Mucosa of rectum (tissue), 2 donors: ENCODE measurements around the gene HS2ST1.
"Not testable (repeated sequence)": the region's sequence is repeated elsewhere in the genome, so short reads cannot be mapped to it uniquely, and the experiment has no call there.

Experiments
- H3K27ac ChIP-seq, 2 donors: one replicate each; pipeline ENCODE4 v1.7.0; 2013; ENCODE audit warnings: inconsistent platforms in 2 of 2, low read depth in 2 of 2, low read length in 2 of 2
- H3K27me3 ChIP-seq, 2 donors: one replicate each; pipeline ENCODE4 v1.7.0; 2013; ENCODE audit warnings: low read length in 2 of 2; ENCODE audit not compliant: control insufficient read depth in 2 of 2, insufficient read depth in 2 of 2
- H3K36me3 ChIP-seq, 2 donors: one replicate each; pipeline ENCODE4 v1.7.0; 2013; ENCODE audit warnings: low read length in 2 of 2; ENCODE audit not compliant: control insufficient read depth in 2 of 2, insufficient read depth in 2 of 2
- H3K4me1 ChIP-seq, 2 donors: one replicate each; pipeline ENCODE4 v1.7.0; 2013; ENCODE audit warnings: low read length in 2 of 2, mild to moderate bottlenecking in 1 of 2; ENCODE audit not compliant: control insufficient read depth in 2 of 2, insufficient read depth in 2 of 2
- H3K4me3 ChIP-seq, 2 donors: one replicate each; pipeline ENCODE4 v1.7.0; 2013; ENCODE audit warnings: low read length in 2 of 2
- H3K9ac ChIP-seq, 2 donors: one replicate each; pipeline ENCODE4 v1.7.0; 2013; ENCODE audit warnings: low read length in 2 of 2, low read depth in 1 of 2, mild to moderate bottlenecking in 1 of 2
- H3K9me3 ChIP-seq, 2 donors: one replicate each; pipeline ENCODE4 v1.7.0; 2013; ENCODE audit warnings: low read length in 2 of 2; ENCODE audit not compliant: control insufficient read depth in 2 of 2
- donor health status: healthy.
- donor health status: Normal muscosa, but diverticular disease.

HS2ST1 gene

DNA sequence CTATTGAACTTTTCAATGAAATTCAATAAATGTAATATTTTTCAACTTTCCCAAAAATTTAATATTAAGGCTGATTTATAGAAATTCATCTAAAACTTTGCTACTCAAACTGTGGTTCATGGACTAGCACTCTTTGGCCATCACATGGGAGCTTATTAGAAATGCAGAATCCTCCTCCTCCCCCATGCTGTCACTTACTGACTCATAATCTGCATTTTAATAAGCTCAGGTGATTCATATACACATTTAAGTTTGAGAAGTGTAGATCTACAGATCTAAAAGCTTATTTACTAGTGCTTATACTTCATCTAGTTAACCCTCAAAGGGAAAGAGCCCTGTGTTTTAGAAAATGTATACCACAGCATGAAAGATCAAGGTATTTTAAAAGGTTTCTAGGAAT lies 84.3 kb downstream of the HS2ST1 start:
- no peak overlapping the region for H3K27ac ChIP-seq
- H3K4me1 ChIP-seq: peaks cover 0 to 3% of the 10 kb centered on the region in 2 donors
- H3K4me3 ChIP-seq: no peak overlapping the region
- H3K9me3 ChIP-seq: no peaks in the 10 kb centered on the region
- H3K9ac ChIP-seq: no peak overlapping the region
- no peaks in the 10 kb centered on the region for H3K27me3 ChIP-seq
- no peaks in the 10 kb centered on the region for H3K36me3 ChIP-seq

DNA sequence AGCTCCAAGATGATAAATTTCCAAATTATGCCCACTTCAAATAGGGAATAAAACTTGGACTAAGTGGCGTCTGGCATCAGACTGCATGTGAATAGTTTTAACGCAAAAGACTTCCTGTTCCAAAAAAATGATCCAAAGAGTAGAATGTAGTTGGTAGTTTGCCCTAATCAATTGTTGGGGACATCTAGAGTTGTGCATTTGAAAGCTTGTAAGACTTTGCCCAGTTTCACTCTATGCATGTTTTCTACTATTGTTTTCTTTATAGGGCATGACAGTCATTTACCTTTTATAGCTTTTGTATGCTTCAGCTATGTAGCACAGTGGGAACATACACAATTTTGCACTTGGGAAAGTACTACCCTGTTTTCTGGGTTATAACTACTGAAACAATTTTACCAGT lies 86.0 kb downstream of the HS2ST1 start:
- Histone ChIP-seq H3K9me3 (no peaks in the 10 kb centered on the region), H3K4me1 (no peaks in the 10 kb centered on the region), H3K27me3 (no peaks in the 10 kb centered on the region), H3K9ac (no peak overlapping the region), H3K27ac (no peak overlapping the region), H3K36me3 (no peaks in the 10 kb centered on the region), H3K4me3 (no peak overlapping the region)

DNA sequence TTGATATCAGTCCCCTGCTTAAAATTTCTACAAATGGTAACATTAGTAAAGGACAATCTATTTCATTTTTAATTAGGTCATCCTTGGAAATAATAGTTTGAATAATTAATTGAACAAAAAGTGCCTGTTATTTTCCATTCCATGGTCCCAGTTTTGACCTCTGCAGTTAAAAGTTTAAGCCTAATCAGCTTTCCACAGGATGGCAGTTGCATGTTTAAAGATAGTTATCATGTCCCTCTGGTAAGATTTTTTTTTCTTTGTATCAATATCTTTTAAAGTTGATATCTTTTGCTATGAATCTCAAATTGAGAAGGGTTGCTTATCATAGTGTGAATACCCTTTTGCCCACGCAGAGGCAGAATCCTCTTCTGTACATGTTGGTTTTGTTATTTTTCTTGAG lies 90.4 kb downstream of the HS2ST1 start:
- H3K9ac ChIP-seq: no peak overlapping the region
- H3K36me3 ChIP-seq: no peaks in the 10 kb centered on the region
- H3K4me3 ChIP-seq: no peak overlapping the region
- no peaks in the 10 kb centered on the region for H3K27me3 ChIP-seq
- no peaks in the 10 kb centered on the region for H3K9me3 ChIP-seq
- H3K4me1 ChIP-seq: no peaks in the 10 kb centered on the region
- no peak overlapping the region for H3K27ac ChIP-seq

GRCh38 chr1:87007323-87007722 lies 92.9 kb downstream of the HS2ST1 start:
- no peak overlapping the region for H3K4me3 ChIP-seq
- no peaks in the 10 kb centered on the region for H3K27me3 ChIP-seq
- H3K27ac ChIP-seq: no peak overlapping the region
- no peaks in the 10 kb centered on the region for H3K4me1 ChIP-seq
- no peak overlapping the region for H3K9ac ChIP-seq
- H3K9me3 ChIP-seq: no peaks in the 10 kb centered on the region
- H3K36me3 ChIP-seq: no peaks in the 10 kb centered on the region

GRCh38 chr1:87013385-87013784 lies 99.0 kb downstream of the HS2ST1 start:
- H3K4me1 ChIP-seq, H3K36me3 ChIP-seq, H3K4me3 ChIP-seq, H3K9ac ChIP-seq, H3K27me3 ChIP-seq, H3K9me3 ChIP-seq, H3K27ac ChIP-seq: not testable (repeated sequence)

DNA sequence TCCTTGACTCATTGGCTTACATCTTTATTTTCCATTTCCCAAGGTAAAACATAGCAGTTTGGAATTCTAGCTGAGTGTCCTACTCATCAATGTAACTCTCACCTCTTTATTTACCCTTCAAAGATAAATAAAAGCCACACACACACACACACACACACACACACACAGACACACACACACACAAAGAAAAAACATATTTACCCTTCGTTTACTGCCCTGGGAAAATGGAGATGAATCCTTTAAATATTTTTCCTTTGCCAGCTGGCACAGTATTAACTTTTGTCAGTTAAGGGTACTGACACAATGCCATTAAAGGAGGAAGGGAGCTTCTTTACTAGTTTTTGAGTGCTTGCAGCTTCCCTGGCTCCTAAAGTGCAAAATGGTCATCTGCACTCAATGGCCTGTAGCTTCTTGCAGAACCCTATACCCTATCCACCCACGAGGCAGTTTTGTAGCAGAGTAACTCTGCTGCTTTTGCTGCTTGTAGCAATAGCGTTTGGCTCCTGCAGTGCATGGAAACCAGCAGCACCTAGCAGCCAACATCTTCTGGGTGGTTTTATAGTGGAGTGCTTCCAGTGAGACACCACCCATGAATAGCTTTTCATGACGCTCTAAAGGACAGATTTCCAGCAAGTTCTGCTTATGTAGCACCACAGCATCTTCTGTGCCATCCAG lies 103.7 kb downstream of the HS2ST1 start:
- H3K27ac ChIP-seq: no peak overlapping the region
- H3K27me3 ChIP-seq: no peaks in the 10 kb centered on the region
- H3K4me3 ChIP-seq: no peak overlapping the region
- H3K36me3 ChIP-seq: no peaks in the 10 kb centered on the region
- no peak overlapping the region for H3K9ac ChIP-seq
- H3K9me3 ChIP-seq: no peaks in the 10 kb centered on the region
- H3K4me1 ChIP-seq: no peaks in the 10 kb centered on the region

DNA sequence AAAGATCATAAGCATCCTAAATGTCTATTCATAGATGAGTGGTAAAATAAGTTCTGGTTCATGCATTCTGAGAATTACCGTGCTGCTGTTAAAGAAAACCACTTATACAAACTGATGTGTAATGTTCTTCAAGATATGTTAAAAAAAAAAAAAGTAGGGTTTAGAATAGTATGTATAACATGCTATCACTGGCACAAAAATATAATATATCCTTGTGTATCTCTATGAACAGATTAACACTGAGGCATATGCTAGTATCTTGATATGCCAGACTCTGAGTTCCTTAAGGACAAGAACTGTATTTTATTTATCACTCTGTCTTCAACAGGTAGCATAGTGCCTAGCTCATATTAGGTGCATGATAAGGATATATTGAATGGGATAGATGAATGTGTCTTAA lies 108.9 kb downstream of the HS2ST1 start:
- Histone ChIP-seq H3K27me3 (no peaks in the 10 kb centered on the region), H3K4me1 (no peaks in the 10 kb centered on the region), H3K27ac (no peak overlapping the region), H3K9me3 (no peaks in the 10 kb centered on the region), H3K9ac (no peak overlapping the region), H3K4me3 (no peak overlapping the region), H3K36me3 (no peaks in the 10 kb centered on the region)

GRCh38 chr1:87024936-87025540 lies 110.6 kb downstream of the HS2ST1 start:
- Histone ChIP-seq H3K4me3 (no peak overlapping the region), H3K4me1 (no peaks in the 10 kb centered on the region), H3K9ac (no peak overlapping the region), H3K9me3 (no peaks in the 10 kb centered on the region), H3K27me3 (no peaks in the 10 kb centered on the region), H3K27ac (no peak overlapping the region), H3K36me3 (no peaks in the 10 kb centered on the region)

DNA sequence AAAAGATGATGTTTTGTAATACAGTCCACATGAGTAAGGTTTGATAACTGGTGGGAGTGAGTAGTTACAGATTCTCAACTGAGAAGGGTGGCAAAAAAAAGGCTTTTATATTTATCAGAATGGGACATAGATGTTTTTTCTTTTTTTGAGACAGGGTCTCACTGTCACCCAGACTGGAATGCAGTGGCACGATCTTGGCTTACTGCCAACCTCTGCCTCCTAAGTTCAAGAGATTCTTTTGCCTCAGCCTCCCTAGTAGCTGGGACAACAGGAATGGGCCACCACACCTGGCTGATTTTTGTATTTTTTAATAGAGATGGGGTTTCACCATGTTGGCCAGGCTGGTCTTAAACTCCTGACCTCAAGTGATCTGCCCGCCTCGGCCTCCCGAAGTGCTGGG lies 113.1 kb downstream of the HS2ST1 start:
- not testable (repeated sequence) for H3K9ac ChIP-seq, H3K27me3 ChIP-seq, H3K9me3 ChIP-seq, H3K36me3 ChIP-seq, H3K27ac ChIP-seq, H3K4me1 ChIP-seq, H3K4me3 ChIP-seq

DNA sequence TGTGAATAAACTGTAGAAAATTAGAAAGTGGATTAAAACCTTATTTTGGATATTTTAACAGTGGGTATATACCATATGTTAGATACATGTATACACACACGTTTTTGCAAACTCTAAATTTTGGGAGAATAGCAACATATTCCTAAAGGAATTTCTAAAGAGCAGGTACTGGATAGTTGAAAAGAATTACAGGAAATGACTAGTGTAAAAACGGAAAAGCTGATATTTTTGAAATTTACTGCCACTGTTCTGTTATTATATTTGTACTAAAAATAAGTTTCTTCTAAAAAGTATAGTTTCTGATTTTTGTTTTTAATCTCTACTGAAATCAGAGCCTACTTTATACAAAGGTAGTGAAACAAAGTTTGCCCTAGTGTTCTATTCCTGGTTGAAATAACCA lies 114.1 kb downstream of the HS2ST1 start:
- Histone ChIP-seq H3K36me3 (no peaks in the 10 kb centered on the region), H3K27me3 (no peaks in the 10 kb centered on the region), H3K9me3 (no peaks in the 10 kb centered on the region), H3K4me1 (no peaks in the 10 kb centered on the region), H3K4me3 (no peak overlapping the region), H3K27ac (no peak overlapping the region), H3K9ac (no peak overlapping the region)
